ENCODE data around the gene LAG3. TPM values are rescaled to one million over a fixed set of nuclear protein-coding genes. Genes with fewer than 3 reads are reported as not detected.

The LAG3 gene
- total RNA-seq, 2 experiments from 2014 or later, result 46.6 to 52.1 TPM

DNA sequence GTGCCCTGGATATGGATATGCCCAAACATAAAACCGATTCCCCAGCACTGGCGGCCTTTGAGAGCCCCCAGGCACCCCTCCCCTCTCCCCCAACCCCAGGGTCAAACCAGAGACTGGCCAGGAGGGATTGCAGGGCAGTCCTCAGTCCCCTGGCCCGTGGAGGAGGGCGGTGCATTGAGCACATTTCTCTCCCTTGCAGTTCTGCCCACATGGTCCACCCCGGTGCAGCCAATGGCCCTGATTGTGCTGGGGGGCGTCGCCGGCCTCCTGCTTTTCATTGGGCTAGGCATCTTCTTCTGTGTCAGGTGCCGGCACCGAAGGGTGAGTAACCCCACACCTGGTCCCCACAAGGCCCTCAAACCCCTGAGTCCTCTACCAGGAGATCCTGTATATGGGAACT, 45.9 kb downstream of the LAG3 start:
- H3K36me3 Mint-ChIP-seq, result no peaks in the 10 kb centered on the region
- no peak overlapping the region for H3K4me3 Mint-ChIP-seq
- ATAC-seq (ENCODE audit: low read depth) (no peak), DNase-seq (no peak)
- POLR2A ChIA-PET, result no interaction called here
- peaks cover 10% of the 10 kb centered on the region for H3K4me1 Mint-ChIP-seq
- H3K27me3 Mint-ChIP-seq, result peaks cover 42% of the 10 kb centered on the region
- H3K9me3 Mint-ChIP-seq, result no peaks in the 10 kb centered on the region
- no peak overlapping the region for H3K27ac Mint-ChIP-seq

DNA sequence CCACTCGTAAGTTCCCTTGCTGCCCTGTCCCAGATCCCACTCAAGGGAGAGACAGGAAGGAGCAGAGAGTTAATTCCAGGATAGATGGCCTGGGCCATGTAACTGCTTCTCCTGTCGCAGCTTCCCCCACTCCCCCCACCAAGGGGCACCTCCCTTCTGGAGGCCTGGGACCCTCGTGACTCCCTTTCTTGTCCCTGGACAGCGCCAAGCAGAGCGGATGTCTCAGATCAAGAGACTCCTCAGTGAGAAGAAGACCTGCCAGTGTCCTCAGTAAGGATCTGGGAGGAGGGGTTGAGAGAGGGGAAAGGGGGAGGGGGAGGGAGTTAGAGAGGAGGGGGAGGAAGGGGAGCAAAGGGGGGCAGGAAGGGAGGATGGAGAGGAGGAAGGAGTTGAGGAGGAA, 46.3 kb downstream of the LAG3 start:
- Mint-ChIP-seq H3K36me3 (no peaks in the 10 kb centered on the region), H3K27ac (no peak overlapping the region), H3K4me1 (peaks cover 10% of the 10 kb centered on the region), H3K27me3 (peaks cover 40% of the 10 kb centered on the region), H3K4me3 (no peak overlapping the region), H3K9me3 (no peaks in the 10 kb centered on the region)
- DNase-seq (no peak), ATAC-seq (ENCODE audit: low read depth) (no peak)
- POLR2A ChIA-PET, result no interaction called here

DNA sequence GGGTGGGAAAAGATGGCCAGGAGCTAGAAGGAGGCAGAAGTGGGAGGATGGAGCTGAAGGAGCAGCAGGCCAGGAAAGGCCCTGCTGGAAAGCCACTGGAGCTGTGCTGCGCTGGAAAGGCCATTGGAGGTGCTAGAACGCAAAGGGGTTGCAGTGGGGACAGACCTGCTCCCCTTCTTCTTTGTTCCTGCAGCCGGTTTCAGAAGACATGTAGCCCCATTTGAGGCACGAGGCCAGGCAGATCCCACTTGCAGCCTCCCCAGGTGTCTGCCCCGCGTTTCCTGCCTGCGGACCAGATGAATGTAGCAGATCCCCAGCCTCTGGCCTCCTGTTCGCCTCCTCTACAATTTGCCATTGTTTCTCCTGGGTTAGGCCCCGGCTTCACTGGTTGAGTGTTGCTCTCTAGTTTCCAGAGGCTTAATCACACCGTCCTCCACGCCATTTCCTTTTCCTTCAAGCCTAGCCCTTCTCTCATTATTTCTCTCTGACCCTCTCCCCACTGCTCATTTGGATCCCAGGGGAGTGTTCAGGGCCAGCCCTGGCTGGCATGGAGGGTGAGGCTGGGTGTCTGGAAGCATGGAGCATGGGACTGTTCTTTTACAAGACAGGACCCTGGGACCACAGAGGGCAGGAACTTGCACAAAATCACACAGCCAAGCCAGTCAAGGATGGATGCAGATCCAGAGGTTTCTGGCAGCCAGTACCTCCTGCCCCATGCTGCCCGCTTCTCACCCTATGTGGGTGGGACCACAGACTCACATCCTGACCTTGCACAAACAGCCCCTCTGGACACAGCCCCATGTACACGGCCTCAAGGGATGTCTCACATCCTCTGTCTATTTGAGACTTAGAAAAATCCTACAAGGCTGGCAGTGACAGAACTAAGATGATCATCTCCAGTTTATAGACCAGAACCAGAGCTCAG, 47.0 kb downstream of the LAG3 start:
- DNase-seq (no peak), ATAC-seq (ENCODE audit: low read depth) (no peak)
- Mint-ChIP-seq H3K27ac (no peak overlapping the region), H3K4me1 (peaks cover 10% of the 10 kb centered on the region), H3K27me3 (peaks cover 35% of the 10 kb centered on the region), H3K4me3 (no peak overlapping the region), H3K9me3 (no peaks in the 10 kb centered on the region), H3K36me3 (no peaks in the 10 kb centered on the region)
- POLR2A ChIA-PET, result interaction anchor here (0.8 to 1.0 kb wide), 2 partner anchors 28 to 66 kb away, joined by 3 read pairs; partner anchors contain the start of gene MLF2

DNA sequence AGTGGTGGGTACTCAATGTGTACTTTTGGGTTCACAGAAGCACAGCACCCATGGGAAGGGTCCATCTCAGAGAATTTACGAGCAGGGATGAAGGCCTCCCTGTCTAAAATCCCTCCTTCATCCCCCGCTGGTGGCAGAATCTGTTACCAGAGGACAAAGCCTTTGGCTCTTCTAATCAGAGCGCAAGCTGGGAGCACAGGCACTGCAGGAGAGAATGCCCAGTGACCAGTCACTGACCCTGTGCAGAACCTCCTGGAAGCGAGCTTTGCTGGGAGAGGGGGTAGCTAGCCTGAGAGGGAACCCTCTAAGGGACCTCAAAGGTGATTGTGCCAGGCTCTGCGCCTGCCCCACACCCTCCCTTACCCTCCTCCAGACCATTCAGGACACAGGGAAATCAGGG, 47.8 kb downstream of the LAG3 start:
- Mint-ChIP-seq H3K36me3 (no peaks in the 10 kb centered on the region), H3K27ac (no peak overlapping the region), H3K4me3 (no peak overlapping the region), H3K9me3 (no peaks in the 10 kb centered on the region), H3K4me1 (peaks cover 10% of the 10 kb centered on the region), H3K27me3 (peaks cover 38% of the 10 kb centered on the region)
- ATAC-seq (ENCODE audit: low read depth) (no peak), DNase-seq (no peak)
- POLR2A ChIA-PET, result interaction anchor here (0.6 to 1.0 kb wide), 3 partner anchors 28 to 324 kb away, joined by 3 read pairs; partner anchors contain the start of gene MLF2

DNA sequence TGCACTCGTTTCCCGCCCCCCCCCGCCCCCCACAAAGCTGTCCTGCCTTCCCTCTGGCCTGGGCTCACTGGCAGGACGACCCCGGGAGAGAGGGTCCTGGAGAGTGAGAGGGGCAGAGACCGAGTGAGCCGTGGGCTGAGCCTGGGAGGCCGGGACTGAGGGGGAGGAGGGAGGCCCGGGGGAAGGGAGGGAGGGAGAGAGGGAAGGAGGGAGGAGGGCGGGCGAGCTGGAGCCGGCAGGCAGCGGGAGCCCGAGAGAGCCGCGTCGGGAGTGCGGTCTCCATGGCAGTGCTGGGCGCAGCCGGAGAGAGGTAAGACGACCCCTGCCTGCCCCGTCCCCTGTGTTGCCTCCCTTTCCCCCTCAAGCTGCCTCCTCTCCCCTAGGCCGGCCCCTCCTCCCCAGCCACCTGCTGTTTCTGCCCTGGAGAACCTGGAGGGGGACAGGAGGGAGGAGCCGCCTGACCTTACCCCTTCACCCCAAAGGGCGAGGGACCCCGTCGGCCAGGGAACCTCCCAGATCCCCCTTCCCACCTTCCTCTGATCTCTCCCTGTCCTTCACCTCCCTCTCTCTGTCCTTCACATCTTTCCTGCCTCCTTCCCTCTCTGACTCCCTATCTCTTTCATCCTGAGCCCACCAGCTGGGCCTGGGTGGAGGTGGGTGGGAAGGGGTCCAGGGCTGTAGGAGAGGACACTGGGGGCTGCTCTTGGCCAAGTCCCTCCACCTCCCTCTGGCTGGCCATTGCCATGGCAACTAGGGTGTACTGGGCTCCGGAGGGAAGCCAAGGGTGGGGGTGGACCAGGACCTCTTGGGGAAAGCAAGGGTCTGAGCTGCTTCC, 49.5 kb downstream of the LAG3 start, which contains the start of gene GPR162:
Gene GPR162, plus strand, starts transcription at position 231 of the 835 bp plus-strand sequence. CDS start 2,078 bp downstream, outside the sequence.
- peaks cover 53% of the 10 kb centered on the region for H3K27me3 Mint-ChIP-seq
- H3K4me1 Mint-ChIP-seq, result peaks cover 13% of the 10 kb centered on the region
- POLR2A ChIA-PET, result interaction anchor here (0.6 to 1.4 kb wide), 3 partner anchors 13 to 351 kb away, joined by 3 to 5 read pairs (median 4); partner anchors contain the start of genes MLF2 and VAMP1
- peak within 1 kb of the TSS; percentile 66 for H3K27ac Mint-ChIP-seq
- peak; percentile 35 for DNase-seq
- no peaks in the 10 kb centered on the region for H3K9me3 Mint-ChIP-seq
- H3K4me3 Mint-ChIP-seq, result peak within 1 kb of the TSS; percentile 64
- ATAC-seq (ENCODE audit: low read depth), result no peak
- H3K36me3 Mint-ChIP-seq, result no peaks in the 10 kb centered on the region

DNA sequence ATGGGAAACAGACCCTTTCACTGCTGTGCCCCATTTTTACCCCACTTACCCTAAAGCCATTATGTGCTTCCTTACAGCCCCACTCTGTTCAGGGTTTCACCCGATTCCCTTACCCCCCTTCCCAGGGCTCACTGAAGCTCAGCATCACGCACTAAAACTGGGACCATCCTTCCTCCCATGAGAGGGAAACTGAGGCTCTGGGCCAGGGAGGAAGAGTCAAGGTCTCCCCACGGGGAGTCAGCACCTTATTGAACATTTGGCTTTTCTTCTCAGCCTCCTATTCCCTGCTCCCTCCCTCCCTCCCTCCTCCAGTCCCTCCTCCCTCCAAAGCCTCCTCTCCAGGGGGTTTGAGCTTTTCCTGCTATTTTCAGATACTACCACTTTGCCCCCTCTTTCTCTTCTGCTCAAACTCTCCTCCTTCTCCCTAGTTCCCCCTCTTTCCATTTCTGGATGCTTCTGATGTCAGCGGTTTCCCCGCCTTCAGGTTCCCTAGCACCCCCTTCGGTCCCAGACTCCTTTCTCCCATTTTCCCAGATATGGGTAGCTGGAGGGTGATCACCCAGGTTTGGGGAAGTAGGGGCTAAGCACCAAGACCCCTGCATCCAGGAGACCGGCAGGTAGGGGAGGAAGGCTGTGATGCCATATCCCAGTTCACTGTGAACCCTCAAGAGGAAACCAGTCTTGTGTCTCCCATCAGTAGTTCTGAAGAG, 50.3 kb downstream of the LAG3 start:
- Mint-ChIP-seq H3K4me1 (peaks cover 17% of the 10 kb centered on the region), H3K36me3 (no peaks in the 10 kb centered on the region), H3K9me3 (no peaks in the 10 kb centered on the region), H3K4me3 (no peak overlapping the region), H3K27ac (no peak overlapping the region), H3K27me3 (peaks cover 61% of the 10 kb centered on the region)
- ATAC-seq (ENCODE audit: low read depth) (no peak), DNase-seq (no peak)
- POLR2A ChIA-PET, result interaction anchor here (0.6 to 1.4 kb wide), 3 partner anchors 12 to 352 kb away, joined by 3 to 4 read pairs (median 3); partner anchors contain the start of gene VAMP1

DNA sequence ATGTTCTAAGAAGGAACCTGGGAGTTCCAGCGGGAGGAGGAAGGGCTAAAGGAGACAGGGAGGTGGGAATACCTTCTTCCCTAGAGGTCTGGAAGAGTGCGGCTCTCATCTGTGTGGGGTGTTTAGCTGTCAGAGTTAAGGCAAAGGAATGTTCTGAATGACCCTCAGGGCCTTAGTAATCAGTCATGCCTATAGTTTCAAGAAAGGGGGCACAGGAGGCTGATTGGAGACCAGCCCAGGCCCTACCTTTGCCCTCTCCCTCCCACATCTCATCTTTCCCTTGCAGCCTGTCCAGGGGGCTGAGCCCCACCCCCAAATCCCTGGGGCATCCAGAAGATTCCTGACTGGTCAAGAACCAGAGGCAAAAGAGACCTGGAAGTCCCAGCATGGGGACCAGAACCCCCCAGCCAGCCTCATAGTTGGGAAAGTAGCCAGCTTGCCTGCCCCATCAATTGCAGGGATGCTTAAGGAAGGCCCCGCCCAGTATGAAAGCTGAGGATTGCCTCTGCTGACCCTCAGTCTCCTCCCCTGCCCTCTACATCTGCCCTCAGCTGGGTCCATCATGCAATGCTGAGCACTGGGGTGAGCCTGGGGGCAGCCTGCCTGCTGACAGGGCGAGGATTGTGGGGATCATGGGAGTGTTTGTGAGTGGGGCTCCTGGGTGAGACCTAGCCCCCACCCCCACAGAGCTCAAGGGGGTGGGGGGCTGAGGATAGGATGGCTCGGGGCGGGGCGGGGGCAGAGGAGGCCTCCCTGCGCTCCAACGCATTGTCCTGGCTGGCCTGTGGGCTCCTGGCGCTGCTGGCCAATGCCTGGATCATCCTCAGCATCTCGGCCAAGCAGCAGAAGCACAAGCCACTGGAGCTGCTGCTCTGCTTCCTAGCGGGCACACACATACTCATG, 51.1 kb downstream of the LAG3 start:
- no peaks in the 10 kb centered on the region for H3K36me3 Mint-ChIP-seq
- DNase-seq (peak; percentile 31), ATAC-seq (ENCODE audit: low read depth) (no peak)
- no peaks in the 10 kb centered on the region for H3K9me3 Mint-ChIP-seq
- H3K27me3 Mint-ChIP-seq, result peaks cover 62% of the 10 kb centered on the region
- H3K4me1 Mint-ChIP-seq, result peaks cover 20% of the 10 kb centered on the region
- POLR2A ChIA-PET, result interaction anchor here (0.6 to 1.4 kb wide), 3 partner anchors 16 to 353 kb away, joined by 3 read pairs; partner anchors contain the start of gene VAMP1
- no peak overlapping the region for H3K27ac Mint-ChIP-seq
- no peak overlapping the region for H3K4me3 Mint-ChIP-seq

DNA sequence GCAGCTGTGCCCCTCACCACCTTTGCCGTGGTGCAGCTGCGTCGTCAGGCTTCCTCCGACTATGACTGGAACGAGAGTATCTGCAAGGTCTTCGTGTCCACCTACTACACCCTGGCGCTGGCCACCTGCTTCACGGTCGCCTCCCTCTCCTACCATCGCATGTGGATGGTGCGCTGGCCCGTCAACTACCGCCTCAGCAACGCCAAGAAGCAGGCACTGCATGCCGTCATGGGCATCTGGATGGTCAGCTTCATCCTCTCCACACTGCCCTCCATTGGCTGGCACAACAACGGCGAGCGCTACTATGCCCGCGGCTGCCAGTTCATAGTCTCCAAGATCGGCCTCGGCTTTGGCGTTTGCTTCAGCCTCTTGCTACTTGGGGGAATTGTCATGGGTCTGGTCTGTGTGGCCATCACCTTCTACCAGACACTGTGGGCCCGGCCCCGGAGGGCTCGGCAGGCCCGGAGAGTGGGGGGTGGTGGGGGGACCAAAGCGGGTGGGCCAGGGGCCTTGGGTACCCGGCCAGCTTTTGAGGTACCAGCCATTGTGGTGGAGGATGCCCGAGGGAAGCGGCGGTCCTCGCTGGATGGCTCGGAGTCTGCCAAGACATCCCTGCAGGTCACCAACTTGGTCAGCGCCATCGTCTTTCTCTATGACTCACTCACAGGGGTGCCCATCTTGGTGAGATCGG, 51.9 kb downstream of the LAG3 start:
- ATAC-seq (ENCODE audit: low read depth), result no peak
- Mint-ChIP-seq H3K4me1 (peaks cover 25% of the 10 kb centered on the region), H3K27me3 (peaks cover 67% of the 10 kb centered on the region), H3K9me3 (no peaks in the 10 kb centered on the region), H3K4me3 (no peak overlapping the region), H3K27ac (no peak overlapping the region), H3K36me3 (no peaks in the 10 kb centered on the region)
- no peak for DNase-seq
- POLR2A ChIA-PET, result interaction anchor here (0.9 kb wide), 1 partner anchor 15 kb away, joined by 3 read pairs; no protein-coding TSS in a partner anchor

DNA sequence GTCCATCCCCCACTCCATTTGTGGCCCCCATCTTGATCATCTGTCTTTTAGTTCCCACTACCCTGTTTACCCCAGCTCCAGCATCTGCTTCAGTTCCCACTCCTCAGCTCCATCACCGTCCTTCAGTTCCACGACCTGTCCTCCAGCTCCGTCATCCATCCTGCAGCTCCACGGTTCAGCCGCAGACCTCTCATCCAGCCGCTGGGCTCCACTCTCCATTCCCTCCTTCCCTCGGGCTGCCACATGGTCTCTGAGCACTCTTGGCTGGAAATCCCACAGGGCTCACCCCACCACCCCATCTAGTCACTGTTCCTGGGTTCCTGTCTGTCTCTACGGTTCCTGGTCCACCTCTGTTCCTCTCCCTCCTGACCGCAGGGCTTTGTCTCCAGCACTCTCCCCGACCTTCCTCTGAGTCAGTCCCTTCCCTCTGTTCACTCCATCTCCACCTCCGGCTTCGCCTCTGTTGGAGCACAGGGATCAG, 52.6 kb downstream of the LAG3 start:
- peaks cover 25% of the 10 kb centered on the region for H3K4me1 Mint-ChIP-seq
- peaks cover 74% of the 10 kb centered on the region for H3K27me3 Mint-ChIP-seq
- no peaks in the 10 kb centered on the region for H3K36me3 Mint-ChIP-seq
- no peak for ATAC-seq (ENCODE audit: low read depth)
- DNase-seq, result peak; percentile 29
- no peaks in the 10 kb centered on the region for H3K9me3 Mint-ChIP-seq
- H3K27ac Mint-ChIP-seq, result no peak overlapping the region
- POLR2A ChIA-PET, result interaction anchor here (0.9 kb wide), 1 partner anchor 16 kb away, joined by 3 read pairs; no protein-coding TSS in a partner anchor
- H3K4me3 Mint-ChIP-seq, result no peak overlapping the region

DNA sequence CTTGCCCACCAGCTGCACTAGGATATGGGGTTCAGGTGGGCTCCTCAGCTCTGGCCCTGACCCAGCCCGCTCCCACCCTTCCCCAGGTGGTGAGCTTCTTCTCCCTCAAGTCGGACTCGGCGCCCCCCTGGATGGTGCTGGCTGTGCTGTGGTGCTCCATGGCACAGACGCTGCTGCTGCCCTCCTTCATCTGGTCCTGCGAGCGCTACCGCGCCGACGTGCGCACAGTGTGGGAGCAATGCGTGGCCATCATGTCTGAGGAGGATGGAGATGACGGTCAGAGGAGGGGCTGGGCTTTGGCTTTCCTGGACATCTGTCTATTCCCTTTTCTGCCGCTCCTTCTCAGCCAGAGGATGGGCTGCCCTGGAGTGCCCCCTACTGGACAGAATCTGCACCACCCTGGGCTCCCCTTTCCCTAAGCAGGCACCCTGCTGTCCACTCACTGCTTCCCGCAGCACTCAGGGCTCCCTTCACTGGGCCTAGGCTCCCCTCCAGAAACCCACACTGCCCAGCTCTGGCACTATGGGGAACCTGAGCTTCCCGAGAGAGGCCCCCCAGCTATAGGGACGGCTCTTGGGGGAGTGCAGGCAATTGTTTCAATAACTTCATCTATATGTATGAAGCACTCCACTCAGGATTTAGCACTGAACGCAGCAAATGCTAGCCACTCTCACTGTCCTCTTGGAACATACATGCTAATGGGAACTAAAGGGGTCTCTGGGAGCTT, 53.2 kb downstream of the LAG3 start:
- POLR2A ChIA-PET, result interaction anchor here (0.9 to 1.4 kb wide), 2 partner anchors 17 to 73 kb away, joined by 3 to 5 read pairs; partner anchors contain the start of gene MLF2
- Mint-ChIP-seq H3K27me3 (peaks cover 76% of the 10 kb centered on the region), H3K36me3 (no peaks in the 10 kb centered on the region), H3K4me1 (peaks cover 25% of the 10 kb centered on the region), H3K4me3 (no peak overlapping the region), H3K27ac (no peak overlapping the region), H3K9me3 (no peaks in the 10 kb centered on the region)
- DNase-seq, result peak; percentile 86
- ATAC-seq (ENCODE audit: low read depth), result peak; percentile 62
